ENCODE data around the gene TMEM191C.
"Not testable (repeated sequence)": the region's sequence is repeated elsewhere in the genome, so short reads cannot be mapped to it uniquely, and the experiment has no call there.

The TMEM191C gene

DNA sequence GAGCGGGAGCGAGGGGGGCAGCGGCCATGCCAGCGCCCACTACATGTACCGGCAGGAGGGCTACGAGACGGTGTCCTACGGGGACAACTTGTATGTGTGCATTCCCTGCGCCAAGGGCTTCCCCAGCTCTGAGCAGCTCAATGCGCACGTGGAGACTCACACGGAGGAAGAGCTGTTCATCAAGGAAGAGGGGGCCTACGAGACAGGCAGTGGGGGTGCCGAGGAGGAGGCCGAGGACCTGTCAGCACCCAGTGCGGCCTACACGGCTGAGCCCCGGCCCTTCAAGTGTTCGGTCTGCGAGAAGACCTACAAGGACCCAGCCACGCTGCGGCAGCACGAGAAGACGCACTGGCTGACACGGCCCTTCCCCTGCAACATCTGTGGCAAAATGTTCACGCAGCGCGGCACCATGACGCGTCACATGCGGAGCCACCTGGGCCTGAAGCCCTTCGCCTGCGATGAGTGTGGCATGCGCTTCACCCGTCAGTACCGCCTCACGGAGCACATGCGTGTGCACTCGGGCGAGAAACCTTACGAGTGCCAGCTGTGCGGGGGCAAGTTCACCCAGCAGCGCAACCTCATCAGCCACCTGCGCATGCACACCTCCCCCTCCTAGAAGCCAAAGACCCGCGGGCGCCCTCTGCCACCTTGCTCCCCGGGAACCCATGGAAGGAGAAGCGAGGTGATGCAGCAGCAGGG is 20.9 kb upstream of the TMEM191C start:
- DNase-seq (ENCODE audit: low spot score), result no peak

DNA sequence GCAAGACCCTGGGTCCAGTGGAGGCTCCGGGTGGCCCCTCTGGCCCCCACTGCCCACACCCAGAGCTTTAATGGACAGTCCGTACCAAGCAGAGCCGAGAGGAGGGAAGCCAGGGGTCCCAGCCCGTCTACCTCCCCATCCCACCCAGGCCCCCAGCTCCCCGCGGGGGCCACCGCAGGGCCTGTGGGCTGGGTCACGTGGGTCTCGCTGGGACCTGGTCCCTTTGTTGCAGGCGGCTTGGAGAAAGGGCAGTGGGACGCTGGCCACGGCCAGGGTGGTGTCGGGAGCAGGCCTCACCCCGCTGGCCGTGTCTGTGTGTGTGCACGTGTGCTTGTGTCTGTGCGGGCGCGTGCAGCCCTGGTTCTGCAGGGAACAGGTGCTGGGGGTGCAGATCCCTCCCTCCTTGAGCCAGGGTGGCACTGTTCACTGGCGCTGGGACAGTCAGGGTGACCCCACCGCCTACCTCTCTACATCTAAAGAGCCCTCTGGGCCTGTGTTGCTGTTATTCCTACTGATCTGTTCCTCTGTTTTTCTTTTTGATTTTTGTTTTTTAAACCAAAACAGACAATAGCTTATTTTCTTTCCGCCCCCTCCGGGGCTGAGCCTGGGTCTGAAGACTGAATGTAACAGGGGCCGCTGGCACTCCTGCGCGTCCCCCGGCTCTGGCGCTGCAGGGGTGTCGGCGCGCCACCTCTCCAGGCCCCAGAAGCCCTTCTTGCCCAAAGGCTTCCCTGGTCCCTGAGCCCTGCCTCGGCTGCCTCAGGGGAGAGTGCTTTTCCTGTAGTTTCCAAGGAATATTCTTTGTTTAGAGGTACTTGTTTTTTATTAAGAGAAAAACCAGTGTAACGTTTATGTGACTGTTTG is 20.1 kb upstream of the TMEM191C start:
- DNase-seq (ENCODE audit: low spot score), result no peak

DNA sequence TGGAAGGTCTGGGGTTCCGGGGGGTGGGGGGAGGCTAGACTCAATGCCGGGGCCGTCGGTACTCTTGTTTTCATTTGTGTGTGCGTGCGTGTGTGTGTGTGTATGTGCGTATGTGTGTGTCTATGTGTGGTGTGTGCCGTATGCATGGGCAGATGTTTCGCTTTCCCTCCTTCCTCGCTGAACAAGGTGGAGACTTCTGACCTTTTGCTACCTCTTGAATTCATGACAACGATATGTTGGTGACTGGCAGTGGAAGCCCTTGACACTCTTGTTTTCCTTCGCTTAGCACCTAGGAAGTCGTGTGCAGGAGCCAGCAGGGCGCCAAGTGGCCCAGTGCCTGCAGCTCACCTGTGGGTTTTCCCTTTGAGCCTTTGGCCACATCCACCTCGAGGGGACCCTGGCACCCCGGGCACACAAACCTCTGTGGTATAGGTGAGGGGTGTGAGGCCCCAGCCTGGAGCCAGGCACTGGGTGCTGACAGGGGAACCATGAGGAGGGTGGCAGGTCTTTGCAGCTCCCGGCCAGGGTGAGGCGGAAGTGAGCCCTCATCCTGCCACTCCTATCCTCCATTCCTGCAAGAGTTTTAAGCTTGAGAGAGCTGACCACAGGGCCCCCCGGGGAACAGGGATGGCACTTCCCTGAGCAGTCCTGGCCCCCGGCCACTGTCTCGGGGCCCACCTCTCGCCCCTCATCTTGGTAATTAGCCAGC is 19.3 kb upstream of the TMEM191C start:
- DNase-seq (ENCODE audit: low spot score), result peak; percentile 57

DNA sequence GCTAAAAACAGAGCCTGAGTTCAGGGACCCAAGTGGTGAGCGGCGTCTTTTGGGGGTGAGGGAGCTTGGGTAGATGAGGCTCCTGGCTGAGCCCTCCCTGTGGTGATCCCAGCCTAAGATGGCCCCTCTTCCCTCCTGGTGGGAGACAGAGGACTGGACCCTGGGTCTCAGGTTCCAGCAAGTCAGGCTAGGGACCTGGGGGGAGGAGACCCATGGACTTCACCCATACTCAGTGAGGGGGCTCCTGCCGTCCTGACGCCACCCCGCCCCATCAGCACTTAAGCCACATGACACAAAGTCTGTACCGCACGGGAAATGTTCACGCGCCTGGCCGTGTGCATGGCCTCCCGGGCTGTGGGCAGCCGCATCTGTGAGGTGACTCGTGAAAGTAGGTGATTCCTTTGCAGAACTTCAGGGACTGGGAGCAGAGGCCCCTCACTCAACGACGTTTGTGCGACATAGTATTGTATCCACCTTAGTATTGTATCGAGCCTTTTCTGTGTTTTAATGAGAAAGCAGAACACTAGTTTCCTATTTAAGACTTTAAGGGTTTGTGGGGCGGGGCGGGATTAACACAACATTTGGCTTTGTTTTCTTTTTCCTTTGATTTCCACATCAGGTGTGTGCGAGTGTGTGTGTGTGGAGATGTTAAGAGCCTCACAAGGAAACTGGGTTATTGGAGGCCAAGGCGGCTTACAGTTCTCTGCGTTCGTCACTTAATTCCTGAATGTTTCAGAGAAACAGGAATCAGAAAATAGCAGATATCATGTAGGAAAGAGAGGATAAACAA is 18.4 kb upstream of the TMEM191C start:
- no peak for DNase-seq (ENCODE audit: low spot score)

DNA sequence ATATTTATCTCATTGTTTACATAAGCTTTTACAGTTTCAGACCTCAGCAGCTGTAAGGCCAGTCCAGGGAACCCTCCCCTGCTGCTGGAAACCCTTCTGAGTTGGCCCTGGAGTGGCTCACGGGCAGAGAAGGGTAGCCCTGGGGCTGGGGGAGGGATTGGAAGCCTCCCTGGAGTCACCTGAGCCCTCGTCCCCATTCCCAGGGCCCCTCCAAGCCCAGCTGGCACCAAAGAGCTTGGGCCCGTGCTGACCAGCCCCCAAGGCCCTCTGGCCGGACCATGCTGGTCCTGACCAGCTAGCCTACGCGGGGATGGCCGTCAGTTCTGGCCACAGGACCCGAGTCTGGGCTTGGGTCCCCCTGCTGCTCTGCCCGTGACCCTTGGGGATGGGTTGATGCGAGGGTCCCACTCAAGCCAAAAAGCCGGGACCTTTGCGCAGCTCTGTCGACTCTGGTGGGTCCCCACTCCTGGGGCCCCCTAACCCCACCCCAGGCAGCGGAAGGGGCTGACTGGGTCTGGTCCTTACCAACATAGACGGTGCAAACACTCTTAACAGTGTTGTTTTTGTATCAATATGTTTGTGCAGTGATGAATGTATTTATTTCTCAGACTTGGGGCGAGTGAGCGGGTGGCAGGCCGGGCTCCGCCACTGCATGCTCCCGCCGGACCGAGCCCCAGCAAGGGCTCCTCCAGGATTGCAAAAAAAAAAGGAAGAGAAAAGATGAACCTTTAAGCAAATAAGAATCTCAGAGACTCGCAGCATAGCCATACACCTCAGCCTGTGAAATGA is 17.5 kb upstream of the TMEM191C start:
- no peak for DNase-seq (ENCODE audit: low spot score)

DNA sequence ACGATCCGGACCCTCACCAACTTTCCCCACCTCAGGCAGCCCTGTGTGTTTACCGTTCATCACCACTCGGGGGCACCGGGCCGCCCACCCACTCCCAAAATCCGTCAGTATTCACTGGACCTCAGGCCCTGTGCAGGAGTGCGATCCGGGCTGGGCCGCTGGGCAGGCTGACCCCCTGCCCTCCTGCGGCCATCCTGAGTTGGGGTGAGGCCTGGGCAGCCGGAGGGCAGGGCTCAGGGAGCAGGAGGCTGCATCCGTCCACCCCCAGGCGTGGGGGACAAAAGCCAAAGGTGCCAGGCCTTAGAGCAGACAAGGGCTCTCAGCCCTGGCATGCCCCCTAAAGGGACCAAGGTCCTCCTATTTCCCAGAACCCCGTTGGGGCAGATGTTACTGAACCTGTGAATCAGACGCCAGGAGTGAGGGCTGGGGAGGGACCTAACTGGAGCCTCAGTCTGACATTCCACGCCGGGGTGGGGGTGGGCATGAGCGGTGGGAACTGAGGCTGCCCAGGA is 16.8 kb upstream of the TMEM191C start:
- no peak for DNase-seq (ENCODE audit: low spot score)

DNA sequence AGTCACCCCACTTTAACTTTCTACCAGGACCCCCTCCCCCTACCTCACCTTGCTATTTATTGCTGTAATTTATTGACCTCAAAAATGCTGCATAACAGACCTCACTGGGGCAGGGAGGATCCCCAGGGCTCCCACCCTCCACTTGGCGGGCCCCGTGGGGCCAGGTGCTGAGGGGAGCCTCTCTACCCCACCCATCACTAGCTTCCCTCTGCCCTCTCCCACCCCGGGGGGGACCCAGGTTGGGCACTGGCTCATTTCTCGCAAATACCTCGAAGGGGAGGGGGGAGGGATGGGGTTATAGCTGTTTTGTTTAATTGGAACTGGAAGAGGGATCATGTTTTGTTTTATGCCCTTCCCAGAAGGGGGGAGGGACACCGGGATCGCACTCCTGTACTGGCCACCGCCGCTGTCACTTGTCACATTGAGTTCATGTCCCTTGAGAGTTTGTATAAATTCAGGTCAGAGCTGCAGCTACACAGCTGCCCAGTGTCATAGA is 16.3 kb upstream of the TMEM191C start:
- DNase-seq (ENCODE audit: low spot score), result no peak

DNA sequence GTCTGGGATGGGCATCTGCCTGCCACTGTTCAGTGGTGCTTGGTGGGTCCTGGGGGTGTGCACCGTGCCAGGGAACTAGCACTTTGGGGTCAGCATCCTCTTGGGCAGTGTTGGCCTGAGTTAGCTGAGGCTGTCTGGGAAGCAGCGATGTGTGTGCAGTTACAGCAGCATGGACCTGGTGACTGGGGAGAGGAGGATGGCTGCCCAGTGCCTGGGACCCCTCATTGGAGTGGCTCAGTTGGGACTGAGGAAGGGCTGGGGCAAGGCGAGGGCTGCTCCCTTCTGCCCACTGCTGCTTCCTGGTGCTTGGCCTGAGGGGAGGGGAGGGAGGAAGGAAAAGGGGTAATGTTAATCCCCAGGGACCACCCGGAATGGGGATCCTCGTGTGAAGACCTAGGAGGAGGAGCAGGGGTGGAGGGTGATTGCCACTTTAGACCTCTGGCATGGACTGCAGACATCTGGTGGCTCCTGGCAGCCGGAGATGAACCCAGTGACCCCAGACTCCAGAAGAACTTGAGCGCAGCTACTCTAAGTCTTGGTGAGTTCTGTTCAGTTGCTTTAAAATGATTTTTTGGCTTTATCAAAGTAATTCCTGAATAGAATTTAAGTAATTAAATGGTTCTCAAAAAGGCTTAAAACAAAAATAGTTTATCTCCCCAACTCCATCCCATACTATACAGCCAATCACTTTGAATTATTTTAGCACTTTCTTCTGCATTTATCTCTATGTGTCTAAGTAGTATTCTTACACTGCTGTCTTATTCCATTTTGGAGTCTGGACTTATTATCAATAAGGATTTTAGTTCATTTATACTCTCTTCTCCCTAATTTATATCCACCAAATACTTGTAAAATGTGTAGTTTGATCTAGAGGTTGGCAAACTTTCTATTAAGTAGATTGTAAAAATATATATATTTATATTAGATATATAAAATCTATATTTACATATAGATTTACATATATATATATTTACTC is 15.4 kb upstream of the TMEM191C start:
- no peak for DNase-seq (ENCODE audit: low spot score)

DNA sequence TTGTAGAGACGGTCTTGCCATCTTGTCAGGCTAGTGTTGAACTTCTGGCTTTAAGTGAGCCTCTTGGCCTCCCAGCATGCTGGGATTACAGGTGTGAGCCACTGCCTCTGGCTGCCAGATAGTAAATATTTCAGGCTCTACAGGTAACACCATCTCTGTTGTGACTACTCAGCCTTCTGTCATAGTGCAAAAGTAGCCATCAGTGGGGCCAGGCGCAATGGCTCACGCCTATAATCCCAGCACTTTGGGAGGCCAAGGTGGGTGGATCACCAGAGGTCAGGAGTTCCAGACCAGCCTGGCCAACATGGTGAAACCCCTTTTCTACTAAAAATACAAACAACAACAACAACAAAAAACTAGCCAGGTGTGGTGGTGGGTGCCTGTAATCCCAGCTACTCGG is 14.5 kb upstream of the TMEM191C start:
- not testable (repeated sequence) for DNase-seq (ENCODE audit: low spot score)

DNA sequence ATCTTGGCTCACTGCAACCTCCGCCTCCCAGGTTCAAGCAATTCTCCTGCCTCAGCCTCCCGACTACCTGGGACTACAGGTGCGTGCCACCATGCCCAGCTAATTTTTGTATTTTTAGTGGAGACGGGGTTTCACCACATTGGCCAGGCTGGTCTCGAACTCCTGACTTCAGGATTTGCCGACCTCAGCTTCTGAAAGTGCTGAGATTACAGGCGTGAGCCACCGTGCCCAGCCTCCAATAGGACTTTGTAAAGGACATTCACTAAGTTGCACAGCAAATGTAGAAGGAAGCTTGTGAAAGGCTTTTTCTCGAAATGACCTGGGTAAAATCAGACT is 12.2 kb upstream of the TMEM191C start:
- DNase-seq (ENCODE audit: low spot score), result not testable (repeated sequence)

DNA sequence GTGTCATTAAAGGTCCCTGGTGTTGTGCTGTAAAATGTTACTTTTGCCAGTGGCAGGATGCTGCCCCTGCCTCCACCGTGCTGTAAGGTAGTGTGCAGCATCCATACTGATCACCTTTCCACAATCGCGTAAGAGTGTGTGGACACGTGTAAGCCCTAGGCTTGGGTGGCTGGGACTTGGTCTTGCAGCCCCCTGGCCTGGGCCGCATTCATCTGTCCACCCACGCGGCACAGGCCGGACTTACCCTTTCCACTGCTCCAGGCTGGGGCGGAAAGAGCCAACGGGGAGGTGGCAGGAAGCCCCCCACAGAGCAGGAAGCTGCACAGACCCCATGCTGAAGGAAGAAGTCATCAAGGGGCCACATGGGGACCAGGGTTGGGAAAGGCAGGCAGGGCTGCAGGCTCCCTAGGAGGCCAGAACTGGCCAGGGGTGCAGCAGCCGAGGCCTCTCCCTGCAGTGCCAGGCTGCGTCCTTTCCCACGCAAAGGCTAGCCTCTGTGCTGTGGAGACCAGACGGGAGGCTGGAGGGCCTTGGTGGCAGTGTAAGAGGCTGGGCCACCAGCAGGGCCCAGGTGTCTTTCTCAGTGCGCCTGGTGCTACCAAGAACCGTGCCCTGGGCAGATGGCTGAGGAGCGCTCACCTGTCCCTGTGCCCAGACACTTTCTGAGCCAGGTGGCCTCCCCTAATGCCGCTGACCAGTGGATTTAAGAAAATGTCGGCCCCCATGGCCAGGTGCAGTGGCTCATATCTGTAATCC is 11.7 kb upstream of the TMEM191C start:
- no peak for DNase-seq (ENCODE audit: low spot score)

DNA sequence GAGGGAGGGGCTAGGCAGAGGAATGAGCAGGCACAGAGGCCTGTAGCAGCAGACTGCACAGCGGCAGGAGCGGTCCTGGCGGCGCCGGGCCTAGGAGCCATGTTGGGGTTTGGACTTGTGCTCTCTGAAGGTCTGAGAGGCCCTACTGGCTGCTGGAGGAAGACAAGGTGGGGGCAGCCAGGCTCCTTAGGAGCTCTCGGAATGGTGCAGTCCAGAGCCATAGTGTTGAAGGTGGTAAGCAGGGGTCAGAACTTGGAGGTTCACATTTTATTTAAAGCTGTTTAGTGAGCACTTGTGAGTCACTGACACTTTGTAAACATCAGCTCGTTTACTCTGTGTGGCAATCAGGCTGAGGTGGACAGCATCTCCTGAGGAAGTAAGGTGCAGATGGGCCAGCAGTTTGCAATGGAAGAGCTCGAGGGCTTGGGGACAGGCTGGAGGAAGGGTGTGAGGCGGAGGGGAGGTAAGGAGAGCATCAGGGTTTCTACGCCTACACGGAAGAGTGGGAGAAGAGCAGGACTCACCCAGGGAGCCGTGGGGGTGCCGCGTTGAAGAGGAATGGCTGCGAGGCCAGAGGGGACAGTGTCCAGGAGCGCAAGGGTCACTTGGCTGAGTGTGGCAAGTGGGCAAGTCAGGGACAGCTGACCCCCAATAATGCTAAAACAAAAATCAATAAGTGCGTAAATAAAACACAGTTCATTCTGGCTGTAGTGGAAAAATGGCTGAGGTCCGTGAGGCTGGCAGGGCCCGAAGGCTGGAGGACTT is 10.0 kb upstream of the TMEM191C start:
- peak; percentile 57 for DNase-seq (ENCODE audit: low spot score)

DNA sequence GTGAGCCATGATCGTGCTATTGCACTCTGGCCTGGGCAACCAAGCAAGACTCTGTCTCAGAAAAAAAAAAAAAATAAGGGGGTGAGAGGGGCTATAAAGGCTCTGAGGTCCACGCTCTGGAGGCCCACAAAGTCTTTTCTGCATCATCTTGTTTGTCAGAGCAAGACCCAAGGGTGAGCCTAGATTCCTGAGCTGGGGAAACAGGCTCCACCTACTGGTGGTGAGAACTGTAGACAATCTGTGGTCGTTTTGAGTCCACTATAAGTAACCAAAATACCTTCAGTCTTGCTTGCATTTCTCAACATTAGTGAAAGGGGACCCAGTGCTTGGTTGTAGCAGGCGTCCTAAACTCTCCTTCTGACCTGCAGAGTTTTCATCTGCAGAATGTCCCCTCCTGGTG is 4.5 kb upstream of the TMEM191C start:
- DNase-seq (ENCODE audit: low spot score), result not testable (repeated sequence)

DNA sequence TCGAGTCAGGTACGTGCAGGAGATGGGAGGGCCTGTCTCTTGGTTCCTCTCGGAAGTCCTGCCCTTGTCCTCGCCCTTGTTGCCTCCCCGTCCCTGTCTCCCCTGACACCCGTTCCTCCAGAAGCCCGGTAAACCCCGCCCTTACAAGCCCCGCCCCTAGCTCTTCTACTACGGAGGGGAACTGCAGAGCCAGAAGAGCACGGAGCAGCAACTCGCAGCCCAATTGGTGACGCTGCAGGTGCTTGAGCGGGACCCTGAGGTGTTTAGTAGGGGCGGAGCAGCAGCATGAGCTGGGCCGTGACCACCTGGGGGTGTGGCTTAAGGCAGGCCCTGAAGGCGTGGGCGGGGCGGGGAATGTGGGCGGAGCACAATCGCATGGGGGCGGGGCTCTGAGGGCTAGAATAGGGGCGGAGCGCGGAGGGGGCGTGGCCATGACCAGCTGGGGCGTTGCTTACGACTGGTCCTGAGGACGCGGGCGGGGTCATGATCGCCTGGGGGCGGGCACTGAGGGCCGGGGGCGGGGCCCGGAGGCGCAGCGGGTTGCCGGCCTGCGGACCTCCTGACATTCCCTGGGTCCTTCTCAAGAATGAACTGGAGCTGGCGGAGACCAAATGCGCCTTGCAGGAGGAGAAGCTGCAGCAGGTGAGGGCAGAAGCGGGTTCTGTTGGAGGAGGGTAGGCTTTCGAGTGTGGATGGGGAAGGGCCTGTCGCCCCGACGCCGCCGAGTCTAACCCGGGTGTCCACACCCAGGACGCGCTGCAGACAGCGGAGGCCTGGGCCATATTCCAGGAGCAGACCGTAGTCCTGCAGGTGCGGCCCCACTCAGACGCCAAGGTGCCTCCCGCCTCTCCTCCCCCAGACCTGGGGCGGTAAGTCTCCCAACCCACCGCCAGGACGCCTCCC is 1.3 kb downstream of the TMEM191C start:
- DNase-seq (ENCODE audit: low spot score), result not testable (repeated sequence)

DNA sequence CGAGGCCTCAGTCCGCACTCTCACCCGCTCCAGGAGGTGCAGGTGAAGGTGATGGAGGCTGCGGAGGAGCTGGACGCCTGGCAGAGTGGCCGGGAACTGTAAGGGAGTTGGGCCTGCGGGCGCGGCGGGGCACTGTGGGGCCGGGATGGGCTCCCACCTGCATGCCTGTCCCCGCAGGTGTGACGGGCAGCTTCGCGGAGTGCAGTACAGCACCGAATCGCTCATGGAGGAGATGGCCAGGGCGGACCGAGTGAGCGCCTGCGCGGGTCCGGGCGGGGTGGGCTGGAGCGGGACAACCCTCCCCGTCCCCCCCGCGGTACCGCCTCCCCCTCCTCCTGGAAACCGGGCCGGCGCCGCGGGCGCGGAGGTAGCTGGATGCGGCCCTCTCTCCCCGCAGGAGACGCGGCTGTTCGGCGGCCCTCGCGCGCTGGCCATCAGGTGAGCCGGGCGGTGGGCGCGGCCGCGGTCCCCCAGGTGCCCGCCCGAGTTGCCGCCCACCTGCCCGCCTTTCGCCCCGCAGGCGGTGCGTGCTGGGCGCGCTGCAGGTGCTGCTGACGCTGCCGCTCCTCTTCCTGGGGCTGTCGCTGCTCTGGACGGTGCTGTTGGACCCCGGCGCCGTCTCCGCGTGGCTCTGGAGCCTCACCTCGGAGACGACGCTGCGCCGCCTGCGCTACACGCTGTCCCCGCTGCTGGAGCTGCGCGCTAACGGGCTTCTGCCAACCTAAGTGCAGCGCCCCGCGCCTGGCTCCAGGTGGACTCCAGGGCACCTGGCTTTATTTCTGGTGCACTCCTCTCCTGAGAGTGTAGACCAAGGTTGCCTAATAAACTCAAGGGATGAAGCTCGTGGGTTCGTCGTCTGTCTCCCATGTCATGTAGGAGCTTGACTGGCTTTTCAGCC is 2.2 kb downstream of the TMEM191C start:
- DNase-seq (ENCODE audit: low spot score), result not testable (repeated sequence)

DNA sequence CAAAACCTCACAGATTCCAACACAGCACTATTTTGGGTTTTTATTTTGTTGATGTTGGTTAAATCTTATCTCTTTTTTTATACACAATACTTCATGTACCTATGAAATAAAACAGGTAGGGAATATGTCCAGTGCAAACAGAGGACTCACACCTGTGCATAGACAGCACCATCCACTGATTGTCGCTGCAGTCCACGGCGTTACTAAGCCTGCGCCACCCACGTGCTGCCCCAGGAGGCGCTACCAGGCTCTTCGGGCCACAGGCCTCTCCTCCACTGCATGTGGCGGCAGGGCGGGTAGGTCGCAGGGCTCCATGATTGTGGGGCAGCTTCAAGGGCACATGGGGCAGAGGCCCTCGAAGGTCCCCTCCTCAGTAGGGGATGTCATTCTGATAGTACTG is 5.8 kb downstream of the TMEM191C start:
- DNase-seq (ENCODE audit: low spot score), result not testable (repeated sequence)
